Measurements from ENCODE around the gene PRRT3.

- TF ChIP-seq CTCF (conservative IDR thresholded peaks at IDR 0.05; ENCODE audit: low read length), result no peak
- no peak for TF ChIP-seq EZH2phosphoT487 (IDR thresholded peaks at IDR 0.05; ENCODE audit: borderline replicate concordance, low read depth, low read length)
These were observed 50.2 kb downstream of the PRRT3 start for GRCh38 chr3:9901967-9902366.

Measured in OCI-LY7 (cell line).